Skeletal muscle satellite cell (primary cell): ENCODE results near the gene MMP2.
A peak's percentile ranks its signal among the peaks of the same experiment; 100 is the strongest.

Experiments used
- H3K27me3 ChIP-seq: 2 replicates; pipeline ENCODE4 v1.7.0; 2013; ENCODE audit warnings: low read length; ENCODE audit not compliant: control insufficient read depth, insufficient read depth
- H3K36me3 ChIP-seq: 2 replicates; pipeline ENCODE4 v1.7.0; 2013; ENCODE audit warnings: mild to moderate bottlenecking, control low read depth, low read length; ENCODE audit not compliant: insufficient read depth
- H3K4me1 ChIP-seq: 2 replicates; pipeline ENCODE4 v1.7.0; 2013; ENCODE audit warnings: low read length; ENCODE audit not compliant: control insufficient read depth, insufficient read depth
- H3K4me2 ChIP-seq: 2 replicates; pipeline ENCODE4 v1.7.0; 2013; ENCODE audit warnings: mild to moderate bottlenecking, low read length
- H3K4me3 ChIP-seq: 2 replicates; pipeline ENCODE4 v1.7.0; 2013; ENCODE audit warnings: low read length
- H3K9ac ChIP-seq: 2 replicates; pipeline ENCODE4 v1.7.0; 2013; ENCODE audit warnings: mild to moderate bottlenecking, low read depth, low read length, moderate library complexity
- H3K9me3 ChIP-seq: replicated peaks from 2 replicates; pipeline ENCODE4 v1.7.0; 2013; ENCODE audit warnings: mild to moderate bottlenecking, control low read depth, low read length

Gene MMP2

GRCh38 chr16:55532227-55532626 lies 53.2 kb downstream of the MMP2 start:
- Histone ChIP-seq H3K4me1 (no peaks in the 10 kb centered on the region), H3K36me3 (no peaks in the 10 kb centered on the region), H3K9me3 (no peaks in the 10 kb centered on the region), H3K4me3 (no peak overlapping the region), H3K27me3 (no peaks in the 10 kb centered on the region), H3K9ac (no peak overlapping the region), H3K4me2 (no peak overlapping the region)

GRCh38 chr16:55534756-55535155 lies 55.8 kb downstream of the MMP2 start:
- Histone ChIP-seq H3K4me1 (peaks cover 5% of the 10 kb centered on the region), H3K27me3 (no peaks in the 10 kb centered on the region), H3K36me3 (peaks cover 5% of the 10 kb centered on the region), H3K9me3 (no peaks in the 10 kb centered on the region), H3K9ac (no peak overlapping the region), H3K4me3 (no peak overlapping the region), H3K4me2 (no peak overlapping the region)

GRCh38 chr16:55539049-55539448 lies 60.1 kb downstream of the MMP2 start:
- Histone ChIP-seq H3K4me2 (peak overlapping the region; percentile 18), H3K9ac (peak overlapping the region; percentile 13), H3K4me1 (peaks cover 16% of the 10 kb centered on the region), H3K27me3 (no peaks in the 10 kb centered on the region), H3K9me3 (no peaks in the 10 kb centered on the region), H3K4me3 (no peak overlapping the region), H3K36me3 (peaks cover 5% of the 10 kb centered on the region)

GRCh38 chr16:55539488-55539887 lies 60.5 kb downstream of the MMP2 start:
- Histone ChIP-seq H3K9me3 (no peaks in the 10 kb centered on the region), H3K27me3 (no peaks in the 10 kb centered on the region), H3K4me1 (peaks cover 16% of the 10 kb centered on the region), H3K36me3 (peaks cover 5% of the 10 kb centered on the region), H3K4me3 (no peak overlapping the region), H3K9ac (no peak overlapping the region), H3K4me2 (no peak overlapping the region)

GRCh38 chr16:55540221-55540620 lies 61.2 kb downstream of the MMP2 start:
- H3K9ac ChIP-seq, result no peak overlapping the region
- no peaks in the 10 kb centered on the region for H3K27me3 ChIP-seq
- peaks cover 16% of the 10 kb centered on the region for H3K4me1 ChIP-seq
- no peak overlapping the region for H3K4me2 ChIP-seq
- H3K9me3 ChIP-seq, result no peaks in the 10 kb centered on the region
- H3K36me3 ChIP-seq, result peaks cover 5% of the 10 kb centered on the region
- no peak overlapping the region for H3K4me3 ChIP-seq

GRCh38 chr16:55542459-55543082 lies 63.6 kb downstream of the MMP2 start:
- peaks cover 16% of the 10 kb centered on the region for H3K4me1 ChIP-seq
- H3K4me3 ChIP-seq, result no peak overlapping the region
- H3K27me3 ChIP-seq, result no peaks in the 10 kb centered on the region
- no peak overlapping the region for H3K9ac ChIP-seq
- H3K36me3 ChIP-seq, result peaks cover 5% of the 10 kb centered on the region
- no peak overlapping the region for H3K4me2 ChIP-seq
- H3K9me3 ChIP-seq, result no peaks in the 10 kb centered on the region

GRCh38 chr16:55543472-55543871 lies 64.5 kb downstream of the MMP2 start:
- H3K4me1 ChIP-seq, result peaks cover 16% of the 10 kb centered on the region
- no peak overlapping the region for H3K4me3 ChIP-seq
- no peaks in the 10 kb centered on the region for H3K27me3 ChIP-seq
- no peaks in the 10 kb centered on the region for H3K36me3 ChIP-seq
- no peak overlapping the region for H3K4me2 ChIP-seq
- no peak overlapping the region for H3K9ac ChIP-seq
- H3K9me3 ChIP-seq, result no peaks in the 10 kb centered on the region

- Histone ChIP-seq H3K4me2 (peak overlapping the region; percentile 20), H3K9me3 (no peaks in the 10 kb centered on the region), H3K4me3 (no peak overlapping the region), H3K36me3 (no peaks in the 10 kb centered on the region), H3K27me3 (no peaks in the 10 kb centered on the region), H3K4me1 (peaks cover 14% of the 10 kb centered on the region), H3K9ac (no peak overlapping the region)
Measured at GRCh38 chr16:55552621-55553020, 73.6 kb downstream of the MMP2 start.

GRCh38 chr16:55555436-55555835 lies 76.4 kb downstream of the MMP2 start:
- Histone ChIP-seq H3K27me3 (no peaks in the 10 kb centered on the region), H3K4me3 (no peak overlapping the region), H3K36me3 (no peaks in the 10 kb centered on the region), H3K9me3 (no peaks in the 10 kb centered on the region), H3K4me2 (no peak overlapping the region), H3K4me1 (peaks cover 29% of the 10 kb centered on the region), H3K9ac (no peak overlapping the region)
